ENCODE data around the gene RBBP8.
"Not testable (repeated sequence)": the region's sequence is repeated elsewhere in the genome, so short reads cannot be mapped to it uniquely, and the experiment has no call there.

RBBP8 gene

GRCh38 chr18:22946217-22946616, 13.1 kb downstream of the RBBP8 start:
- no peak for DNase-seq

- DNase-seq = no peak
Measured at GRCh38 chr18:22946846-22947245, 13.7 kb downstream of the RBBP8 start.

DNA sequence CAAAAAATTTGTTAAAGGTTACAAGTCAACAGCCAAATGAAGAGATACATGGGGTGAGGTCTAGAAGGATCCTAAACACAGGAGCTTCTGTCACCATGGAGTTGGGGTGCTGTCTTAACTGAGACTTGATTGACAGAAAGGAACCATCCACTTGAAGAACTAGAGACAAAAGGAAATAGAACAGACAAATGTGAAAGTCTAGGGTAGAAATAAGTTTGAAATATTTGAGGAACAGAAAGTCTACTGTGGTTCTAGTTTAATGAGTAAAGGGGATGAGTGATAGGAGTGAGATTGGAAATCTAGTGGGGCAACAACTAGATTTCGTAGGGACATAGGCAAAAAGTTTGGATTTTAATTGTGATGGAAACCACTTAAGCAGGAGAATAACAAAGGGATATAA, 18.7 kb downstream of the RBBP8 start:
- DNase-seq = no peak

GRCh38 chr18:22952525-22952924, 19.4 kb downstream of the RBBP8 start:
- DNase-seq = no peak

DNA sequence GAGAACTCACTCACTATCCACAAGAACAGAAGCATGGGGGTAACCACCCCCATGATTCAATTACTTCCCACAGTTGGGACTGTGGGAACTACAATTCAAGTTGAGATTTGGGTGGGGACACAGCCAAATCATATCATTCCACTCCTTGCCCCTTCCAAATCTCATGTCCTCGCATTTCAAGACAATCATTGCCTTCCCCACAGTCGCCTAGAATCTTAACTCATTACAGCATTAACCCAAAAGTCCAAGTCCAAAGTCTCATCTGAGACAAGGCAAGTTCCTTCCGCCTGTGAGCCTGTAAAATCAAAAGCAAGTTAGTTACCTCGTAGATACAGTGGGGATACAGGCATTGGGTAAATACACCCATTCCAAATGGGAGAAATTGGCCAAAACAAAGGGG, 20.9 kb downstream of the RBBP8 start:
- DNase-seq = not testable (repeated sequence)

- DNase-seq = no peak
Measured at GRCh38 chr18:22956226-22956625, 23.1 kb downstream of the RBBP8 start.

DNA sequence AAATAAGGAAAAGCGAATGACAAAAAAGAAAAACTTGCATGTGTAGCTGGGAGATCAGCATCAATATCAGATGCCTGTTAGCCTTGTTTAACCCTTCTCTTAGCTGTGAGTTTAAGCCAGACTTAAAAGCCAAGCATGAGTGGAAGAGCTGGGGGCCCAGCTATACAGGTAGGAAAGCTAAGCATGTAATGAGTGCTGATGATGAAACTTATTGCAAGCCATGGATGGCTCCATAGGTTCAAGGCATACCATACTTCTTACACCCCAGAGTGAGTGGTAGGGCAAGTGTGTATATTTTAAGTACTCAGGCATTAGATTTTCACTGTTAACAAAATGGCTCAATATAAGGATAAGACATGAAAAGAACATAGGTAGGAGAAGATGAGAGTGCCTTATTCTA, 28.0 kb downstream of the RBBP8 start:
- DNase-seq = no peak

- no peak for DNase-seq
Measured at GRCh38 chr18:22962004-22962403, 28.9 kb downstream of the RBBP8 start.

- DNase-seq = no peak
Measured at GRCh38 chr18:22964116-22964515, 31.0 kb downstream of the RBBP8 start.

DNA sequence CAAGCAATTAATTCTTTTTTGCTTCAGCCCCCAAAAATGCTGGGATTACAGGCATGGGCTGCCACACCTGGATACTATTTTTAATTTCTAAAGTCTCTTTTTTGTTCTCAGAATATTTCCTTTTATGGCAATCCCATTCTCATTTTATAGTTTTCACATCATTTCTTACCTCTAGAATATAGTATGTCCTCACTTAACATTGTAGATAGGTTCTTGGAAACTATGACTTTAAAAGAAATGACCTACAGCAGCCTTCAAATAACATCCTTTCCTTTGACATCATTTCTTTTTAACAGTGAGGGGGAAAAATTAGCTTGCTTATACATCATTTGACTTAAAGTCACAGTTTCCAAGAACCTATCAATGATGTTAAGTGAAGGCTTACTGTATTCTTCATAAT, 31.6 kb downstream of the RBBP8 start:
- DNase-seq = no peak

GRCh38 chr18:22971038-22971437, 37.9 kb downstream of the RBBP8 start:
- no peak for DNase-seq

DNA sequence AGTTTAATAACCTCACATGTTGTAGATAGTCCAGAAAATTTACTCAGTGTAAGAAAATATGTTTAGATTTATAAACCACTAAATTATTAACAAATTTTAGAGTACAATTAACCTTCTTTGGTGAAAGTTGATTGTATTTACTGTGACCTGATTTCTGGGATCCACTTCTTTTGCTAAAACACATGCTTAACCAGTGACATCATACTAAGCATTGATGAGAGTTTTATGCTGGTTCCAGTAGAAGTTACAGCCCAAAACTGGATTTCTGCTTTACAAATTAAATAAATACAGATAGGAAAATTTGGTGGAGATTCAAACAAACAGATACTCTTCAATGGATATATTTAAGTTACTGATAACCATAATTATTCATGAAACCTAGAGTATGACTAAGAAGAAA, 40.9 kb downstream of the RBBP8 start:
- no peak for DNase-seq

DNA sequence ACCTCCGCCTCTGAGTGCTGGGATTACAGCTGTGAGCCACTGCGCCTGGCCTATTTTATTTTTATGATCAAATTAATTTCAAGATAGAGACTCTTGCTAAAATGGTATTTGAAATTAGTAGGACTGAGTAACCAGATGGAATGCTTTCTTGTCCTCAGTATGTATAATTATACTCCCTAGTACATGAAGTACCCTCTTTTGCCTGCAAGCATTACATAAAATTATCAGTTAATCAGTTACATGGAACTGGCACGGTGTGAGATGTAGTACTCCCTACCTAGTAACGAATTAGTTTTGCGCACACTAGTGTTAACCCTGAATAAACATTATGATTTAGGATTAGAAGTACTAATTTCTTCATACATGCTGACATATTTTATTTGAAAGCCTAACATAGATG, 41.6 kb downstream of the RBBP8 start:
- DNase-seq = no peak

DNA sequence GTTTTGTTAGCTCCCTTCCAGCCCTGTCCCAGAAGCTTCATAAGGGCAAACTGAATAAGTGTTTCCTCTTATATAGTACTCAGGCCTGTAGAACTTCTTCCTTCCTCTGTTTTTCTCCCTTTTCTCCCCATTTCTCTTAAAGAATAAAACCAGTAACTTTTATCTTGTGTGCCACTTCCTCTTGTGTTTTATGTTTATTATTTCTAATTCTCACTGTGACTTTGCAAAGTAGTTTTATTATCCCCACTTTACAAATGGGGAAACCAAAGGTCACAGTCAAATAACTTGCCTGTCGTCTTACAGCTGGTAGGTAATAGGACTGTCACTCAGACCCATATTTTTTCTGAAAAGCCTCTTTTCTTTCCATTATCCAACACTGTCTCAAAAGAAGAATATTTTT, 42.4 kb downstream of the RBBP8 start:
- DNase-seq = no peak

DNA sequence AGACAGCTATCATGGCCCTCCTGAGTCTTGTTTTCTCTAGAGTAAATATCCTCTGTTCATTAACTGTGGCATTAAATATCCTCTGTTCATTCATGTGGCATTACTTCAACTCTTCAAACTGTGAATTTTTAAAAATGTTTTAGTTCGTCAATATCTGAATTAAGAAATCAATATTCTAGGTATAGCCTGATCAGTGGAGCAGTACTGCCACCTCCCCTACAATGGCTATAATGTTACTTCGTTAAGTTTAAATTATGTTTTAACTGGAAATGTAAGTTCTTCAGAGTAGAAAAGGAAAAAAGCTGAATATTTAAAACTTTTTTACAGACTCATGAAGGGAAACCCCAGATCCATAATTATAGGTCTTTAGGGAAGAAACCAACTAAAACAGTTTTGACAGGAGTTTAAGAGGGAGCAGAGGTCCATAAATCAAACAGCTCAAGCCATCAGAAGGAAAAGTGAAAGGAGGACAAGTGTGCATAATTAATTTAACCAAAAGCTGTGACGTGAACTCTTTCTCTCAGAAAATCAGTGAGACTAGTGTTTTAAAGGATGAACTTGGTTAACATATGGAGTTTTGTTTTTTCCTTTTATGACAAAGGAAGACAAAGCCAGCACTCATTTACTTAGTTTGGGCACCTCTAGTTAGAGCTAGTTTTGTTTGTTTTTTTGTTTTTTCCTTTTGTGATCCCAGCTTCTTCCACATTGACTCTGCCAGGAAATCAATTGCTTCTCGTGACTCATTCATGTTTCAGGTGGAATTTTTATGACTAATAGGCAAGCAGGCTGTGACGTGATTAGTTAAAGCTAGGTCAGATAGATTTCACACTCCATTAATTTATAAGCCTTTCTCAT, 44.9 kb downstream of the RBBP8 start:
- no peak for DNase-seq

GRCh38 chr18:22980394-22980793, 47.3 kb downstream of the RBBP8 start:
- no peak for DNase-seq

DNA sequence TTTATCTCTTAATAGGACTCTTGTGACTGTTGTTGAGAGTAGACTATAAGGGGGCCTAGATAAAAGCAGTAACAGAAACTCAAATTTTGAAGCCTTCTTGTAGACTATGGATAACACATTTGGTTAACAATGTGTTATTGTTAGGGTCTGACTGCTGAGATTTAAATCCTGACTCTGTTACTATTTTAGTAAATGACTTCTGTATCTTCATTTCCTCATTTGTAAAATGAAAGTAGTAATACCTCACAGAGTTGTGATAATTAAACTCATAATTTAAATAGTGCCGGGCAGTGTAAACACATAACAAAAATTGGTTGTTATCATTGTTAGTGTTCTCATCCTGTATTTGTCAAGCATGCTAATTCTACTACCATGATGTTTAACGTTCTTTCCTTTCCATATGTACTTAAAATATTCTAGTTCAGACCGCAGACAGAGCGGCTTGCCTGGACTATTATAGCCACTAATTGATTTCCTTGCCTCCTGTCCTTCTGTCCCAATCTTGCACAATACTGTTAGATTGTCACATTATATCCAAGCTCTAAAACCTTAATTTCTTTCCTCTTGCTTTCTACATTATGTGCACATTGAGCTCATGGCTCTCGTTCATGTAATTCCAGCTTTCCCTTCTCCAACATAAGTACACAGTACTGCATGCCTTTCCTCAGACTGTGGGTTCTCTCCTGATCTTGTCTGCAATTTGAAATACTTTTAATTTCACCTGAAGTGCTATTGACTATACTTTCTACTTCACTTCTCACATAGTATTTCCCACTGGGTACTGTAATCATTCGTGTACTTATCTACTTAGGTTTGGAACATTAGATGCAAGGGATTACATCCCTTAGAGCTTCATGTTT, 48.4 kb downstream of the RBBP8 start:
- no peak for DNase-seq

DNA sequence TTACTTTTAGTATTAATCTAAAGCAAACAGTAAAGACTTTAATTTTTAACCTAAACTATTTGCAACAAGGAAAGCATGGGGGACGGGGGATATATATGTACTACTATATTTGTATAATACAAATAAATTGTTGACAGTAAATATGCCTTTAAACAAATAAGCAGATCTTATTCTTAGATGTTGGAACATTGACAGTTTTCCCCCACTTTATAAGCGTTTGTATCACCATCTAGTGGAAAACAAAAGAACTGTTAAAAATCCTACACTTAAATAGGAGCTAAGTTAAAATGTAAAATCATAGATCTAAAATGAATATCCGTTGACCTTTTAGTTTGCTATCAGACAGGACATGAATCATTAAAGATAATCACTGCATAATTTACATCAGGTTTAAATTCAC, 50.0 kb downstream of the RBBP8 start:
- DNase-seq = no peak

DNA sequence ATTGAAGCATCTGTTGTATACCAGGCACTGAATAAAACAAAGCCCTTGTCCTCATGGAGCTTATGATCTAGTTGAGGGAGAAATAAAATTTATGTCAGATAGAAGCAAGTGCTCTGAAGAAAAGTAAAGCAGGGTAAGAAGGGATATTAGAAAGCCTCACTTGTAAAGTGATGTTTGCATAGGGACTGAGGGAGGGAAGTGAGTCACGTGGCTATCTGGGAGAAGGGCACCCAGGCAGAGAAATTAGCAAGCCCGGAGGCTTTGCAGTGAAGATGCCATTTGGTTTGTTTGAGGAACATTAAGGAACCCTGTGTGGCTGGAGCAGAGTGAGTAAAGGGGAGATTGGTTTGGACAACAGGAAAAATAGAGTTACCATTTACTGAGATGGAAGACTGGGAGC, 52.1 kb downstream of the RBBP8 start:
- DNase-seq = no peak

DNA sequence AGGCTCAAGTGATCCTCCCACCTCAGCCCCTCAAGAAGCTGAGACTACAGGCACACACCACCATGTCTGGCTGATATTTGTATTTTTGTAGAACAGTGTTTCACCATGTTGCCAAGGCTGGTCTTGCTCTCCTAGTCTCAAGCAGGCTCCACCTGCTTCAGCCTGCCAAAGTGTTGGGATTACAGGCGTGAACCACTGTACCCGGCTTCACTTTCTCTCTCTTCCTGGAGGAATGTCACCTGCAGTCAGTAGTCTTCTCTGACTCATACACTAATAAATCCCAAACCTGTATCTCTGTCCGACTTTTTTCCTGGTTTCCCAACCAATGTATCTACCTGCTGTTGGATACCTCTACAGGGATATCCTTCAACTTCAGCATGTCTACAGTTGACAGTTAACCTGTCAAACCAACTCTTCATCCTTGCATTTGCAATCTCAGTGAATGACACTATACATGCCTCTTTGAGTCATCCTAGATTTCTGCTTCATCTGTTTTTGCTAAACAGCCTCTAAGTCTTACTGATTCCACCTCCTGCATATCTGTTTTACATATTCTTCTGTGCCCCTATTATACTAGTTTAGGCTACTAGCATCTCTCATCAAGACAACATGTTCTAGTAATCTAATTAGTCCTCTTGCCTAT, 54.5 kb downstream of the RBBP8 start:
- no peak for DNase-seq

- DNase-seq = no peak
Measured at GRCh38 chr18:22988208-22988607, 55.1 kb downstream of the RBBP8 start.

DNA sequence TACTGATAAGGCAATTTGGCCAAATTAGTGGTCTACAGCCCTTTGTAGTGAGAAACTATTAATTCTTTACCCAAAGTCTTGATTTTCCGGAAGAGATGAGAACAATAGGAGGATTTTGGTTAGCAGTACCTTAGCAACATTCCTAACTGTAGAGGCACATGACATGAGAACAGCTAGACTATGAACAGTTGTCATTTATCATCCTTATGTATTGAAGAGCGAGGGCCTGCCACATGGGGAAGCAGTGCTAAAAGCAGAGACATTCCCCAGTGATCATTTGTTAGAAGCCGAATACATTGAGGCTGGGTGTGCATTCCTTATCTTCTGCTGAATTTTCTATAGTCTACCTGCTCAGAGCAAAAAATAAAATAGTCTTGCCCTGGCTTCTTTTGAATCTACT, 65.2 kb downstream of the RBBP8 start:
- no peak for DNase-seq

DNA sequence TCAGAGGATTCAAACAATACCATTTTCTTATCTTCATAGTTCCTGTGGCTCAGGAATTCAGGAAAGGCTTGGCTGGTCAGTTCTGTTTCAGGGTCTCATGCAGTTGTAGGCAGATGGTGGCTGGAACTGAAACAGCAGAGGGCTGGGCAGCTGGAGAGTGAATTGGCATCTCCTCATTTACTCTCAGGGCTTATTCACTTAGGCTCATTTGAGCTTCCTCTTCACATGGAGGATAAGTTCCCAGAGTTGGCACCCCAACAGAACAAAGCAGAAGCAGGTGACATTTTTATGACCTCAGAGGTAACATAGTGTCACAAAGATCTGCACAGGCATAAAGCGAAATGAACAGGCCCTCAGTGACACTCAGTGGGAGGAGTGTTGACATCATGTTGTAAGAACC, 66.1 kb downstream of the RBBP8 start:
- DNase-seq = no peak

DNA sequence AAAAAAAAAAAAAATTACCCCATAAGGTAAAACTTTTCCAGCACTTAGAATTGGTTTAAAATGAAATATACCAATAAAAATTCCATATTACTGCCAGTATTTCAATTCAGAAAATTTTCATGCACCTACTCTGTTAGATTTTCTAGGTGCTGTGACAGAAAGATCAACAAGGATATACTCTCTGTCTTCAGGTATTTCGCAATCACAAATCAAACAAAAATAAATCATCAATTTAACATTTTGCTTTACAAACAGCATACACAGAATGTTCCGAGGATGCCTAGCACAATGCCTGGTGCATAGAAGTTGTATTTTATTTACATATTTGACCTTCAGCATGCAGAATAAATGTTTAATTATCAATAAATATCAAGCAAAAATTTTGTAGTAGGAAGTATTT, 66.5 kb downstream of the RBBP8 start:
- DNase-seq = no peak

Data from activated naive CD4-positive, alpha-beta T cell treated with Interleukin-2 at 50 U/mL for 16 hours (primary cell).